PC-3 (cell line): ENCODE data around the gene SOCS4. TPM values are rescaled to one million over a fixed set of nuclear protein-coding genes. Genes with fewer than 3 reads are reported as not detected.
"Not testable (repeated sequence)": the region's sequence is repeated elsewhere in the genome, so short reads cannot be mapped to it uniquely, and the experiment has no call there.

Experiments
- ATAC-seq: fragments of 200-7000 bp; cut with Tn5 transposase; 2 replicates; pipeline ENCODE4 v1.9.1; 2020; ENCODE audit warnings: mild to moderate bottlenecking, moderate library complexity
- BruUV-seq: library from RNA; stranded (reverse); fragments of 400-500 nt; replicated peaks from 2 replicates; lab custom pipeline; 2021; lab: Mats Ljungman, UMichigan
- CTCF ChIA-PET: fragments of 300-600 bp; sonication (Branson Sonifier 250); formaldehyde crosslinking; loops from one replicate; lab custom pipeline; 2022; ENCODE audit warnings: antibody characterized with exemption; lab: Charles Lee
- POLR2A ChIA-PET: fragments of 300-600 bp; sonication (Branson Sonifier 250); formaldehyde crosslinking; loops from one replicate; lab custom pipeline; 2022; ENCODE audit warnings: antibody characterized with exemption; ENCODE audit not compliant: unreplicated experiment; lab: Charles Lee
- DNase-seq: peaks from one replicate; pipeline ENCODE4 v3.0.0-alpha.2; 2015
- H2AFZ ChIP-seq: fragments of 300-600 bp; sonication (generic); 2 replicates; pipeline ENCODE4 v1.6.0; 2016; ENCODE audit warnings: antibody characterized with exemption, low read length
- H3F3A ChIP-seq: fragments of 300-600 bp; sonication (generic); one replicate; pipeline ENCODE4 v1.6.0; 2017; ENCODE audit warnings: antibody characterized with exemption, low read length, control low read depth, mild to moderate bottlenecking; ENCODE audit not compliant: unreplicated experiment
- H3K27ac ChIP-seq: fragments of 300-600 bp; sonication (generic); 2 replicates; pipeline ENCODE4 v1.5.1; 2016; ENCODE audit warnings: mild to moderate bottlenecking, low read length
- H3K27me3 ChIP-seq: fragments of 300-600 bp; sonication (generic); 2 replicates; pipeline ENCODE4 v1.6.1; 2016; ENCODE audit warnings: low read length, mixed read lengths
- H3K36me3 ChIP-seq: fragments of 300-600 bp; sonication (generic); 2 replicates; pipeline ENCODE4 v1.6.1; 2016; ENCODE audit warnings: low read depth, mixed run types, low read length, mixed read lengths
- H3K4me1 ChIP-seq: fragments of 300-600 bp; sonication (generic); 2 replicates; pipeline ENCODE4 v1.5.1; 2016; ENCODE audit warnings: low read length; ENCODE audit not compliant: insufficient read depth
- H3K4me2 ChIP-seq: fragments of 300-600 bp; sonication (generic); 2 replicates; pipeline ENCODE4 v1.6.0; 2016; ENCODE audit warnings: low read length
- H3K4me3 ChIP-seq: fragments of 300-600 bp; sonication (generic); 2 replicates; pipeline ENCODE4 v1.5.1; 2016; ENCODE audit warnings: mild to moderate bottlenecking, low read length, mixed read lengths
- H3K79me2 ChIP-seq: fragments of 300-600 bp; sonication (generic); 2 replicates; pipeline ENCODE4 v1.6.1; 2017; ENCODE audit warnings: low read length, mixed read lengths
- H3K9ac ChIP-seq: fragments of 300-600 bp; sonication (generic); 2 replicates; pipeline ENCODE4 v1.6.0; 2016; ENCODE audit warnings: mild to moderate bottlenecking, low read length
- H3K9me2 ChIP-seq: fragments of 300-600 bp; sonication (generic); replicated peaks from 2 replicates; pipeline ENCODE4 v1.6.1; 2016; ENCODE audit warnings: mixed run types, low read length, mixed read lengths
- H3K9me3 ChIP-seq: fragments of 300-600 bp; sonication (generic); 2 replicates; pipeline ENCODE4 v1.6.1; 2016; ENCODE audit warnings: low read length, mixed read lengths
- H4K20me1 ChIP-seq: fragments of 300-600 bp; sonication (generic); 2 replicates; pipeline ENCODE4 v1.6.1; 2016; ENCODE audit warnings: low read length, mixed read lengths
- EZH2 ChIP-seq: fragments of 300-600 bp; sonication (generic); IDR thresholded peaks from one replicate; pipeline ENCODE4 v1.6.1; 2017; ENCODE audit warnings: antibody characterized with exemption, mild to moderate bottlenecking, low read length; ENCODE audit not compliant: unreplicated experiment
- EZH2phosphoT487 ChIP-seq: fragments of 300-600 bp; sonication (generic); IDR thresholded peaks from 2 replicates; pipeline ENCODE4 v1.6.1; 2018; ENCODE audit warnings: mild to moderate bottlenecking, antibody characterized with exemption, low read length, borderline replicate concordance
- intact Hi-C: fragments of 100-400 bp; cut with micrococcal nuclease; formaldehyde crosslinking; loops from 2 replicates; pipeline ENCODE4 v1.9.0; 2023
- total RNA-seq: library from RNA; depleted of rRNA; stranded (reverse); fragments of >200 nt; gene quantifications from 2 replicates; pipeline ENCODE4 v1.2.3, GENCODE V29; 2014
- TF ChIP-seq, protein P1 (sequence below): fragments of 300-600 bp; sonication (generic); conservative IDR thresholded peaks from 2 replicates; pipeline ENCODE4 v1.5.1; 2017; ENCODE audit warnings: antibody characterized with exemption, low read depth, mild to moderate bottlenecking, low read length

The SOCS4 gene
- total RNA-seq, 1 experiment from 2014 or later = 22.5 TPM

DNA sequence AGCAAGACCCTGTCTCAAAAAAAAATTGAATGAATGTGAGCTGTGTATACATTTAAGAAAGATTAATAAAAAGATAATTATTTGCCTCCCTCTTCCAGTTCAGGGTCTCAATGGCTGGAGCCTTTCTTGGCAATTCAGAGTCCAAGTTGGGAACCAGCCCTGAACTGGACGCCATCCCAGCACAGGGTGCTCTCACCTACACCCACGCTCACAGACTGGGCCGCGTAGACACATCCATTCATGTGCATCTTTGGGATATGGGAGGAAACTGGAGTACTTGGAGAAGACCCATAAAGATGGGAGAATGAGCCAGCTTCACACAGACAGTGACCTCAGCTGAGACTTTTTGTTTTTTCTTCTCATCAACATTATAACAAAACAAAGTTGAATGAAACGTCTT, 30.9 kb downstream of the SOCS4 start:
- no TSS peak for BruUV-seq
- H3K36me3 ChIP-seq = peaks cover 65% of the 10 kb centered on the region

DNA sequence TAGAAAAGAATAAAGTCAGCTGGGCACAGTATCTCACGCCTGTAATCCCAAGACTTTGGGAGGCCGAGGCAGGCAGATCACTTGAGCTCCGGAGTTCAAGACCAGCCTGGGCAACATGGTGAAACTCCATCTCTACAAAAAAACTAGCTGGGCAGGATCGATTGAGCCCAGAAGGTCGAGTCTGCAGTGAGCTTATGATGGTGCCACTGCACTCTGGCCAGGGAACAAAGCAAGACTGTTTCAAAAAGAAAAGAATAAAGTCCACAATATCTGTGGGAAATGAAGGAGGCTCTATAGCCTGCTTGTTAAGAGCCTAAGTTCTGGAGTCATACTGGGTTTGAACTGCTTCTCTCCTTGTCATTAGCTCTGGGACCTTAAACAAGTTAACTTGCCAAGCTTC, 32.3 kb downstream of the SOCS4 start:
- H3K27ac ChIP-seq = no peak overlapping the region
- peaks cover 70% of the 10 kb centered on the region for H3K36me3 ChIP-seq
- intact Hi-C loops = no loop called here
- CTCF ChIA-PET = interaction anchor here (0.6 to 1.3 kb wide), 2 partner anchors 8 to 67 kb away, joined by 5 to 10 read pairs; partner anchors contain the start of gene MAPK1IP1L
- no peaks in the 10 kb centered on the region for H3K9me2 ChIP-seq
- BruUV-seq = no TSS peak
- H3K4me2 ChIP-seq = no peak overlapping the region
- POLR2A ChIA-PET = no interaction called here
- H2AFZ ChIP-seq = no peak overlapping the region
- no peaks in the 10 kb centered on the region for H3K9me3 ChIP-seq
- ATAC-seq (no peak), DNase-seq (no peak)
- H3K27me3 ChIP-seq = no peaks in the 10 kb centered on the region
- H4K20me1 ChIP-seq = peaks cover 66% of the 10 kb centered on the region
- peaks cover 80% of the 10 kb centered on the region for H3K79me2 ChIP-seq
- H3F3A ChIP-seq = no peaks in the 10 kb centered on the region
- H3K4me3 ChIP-seq = no peak overlapping the region
- no peaks in the 10 kb centered on the region for H3K4me1 ChIP-seq
- no peak overlapping the region for H3K9ac ChIP-seq
- TF ChIP-seq EZH2phosphoT487 (no peak), EZH2 (no peak)
- TF ChIP-seq, protein P1, sequence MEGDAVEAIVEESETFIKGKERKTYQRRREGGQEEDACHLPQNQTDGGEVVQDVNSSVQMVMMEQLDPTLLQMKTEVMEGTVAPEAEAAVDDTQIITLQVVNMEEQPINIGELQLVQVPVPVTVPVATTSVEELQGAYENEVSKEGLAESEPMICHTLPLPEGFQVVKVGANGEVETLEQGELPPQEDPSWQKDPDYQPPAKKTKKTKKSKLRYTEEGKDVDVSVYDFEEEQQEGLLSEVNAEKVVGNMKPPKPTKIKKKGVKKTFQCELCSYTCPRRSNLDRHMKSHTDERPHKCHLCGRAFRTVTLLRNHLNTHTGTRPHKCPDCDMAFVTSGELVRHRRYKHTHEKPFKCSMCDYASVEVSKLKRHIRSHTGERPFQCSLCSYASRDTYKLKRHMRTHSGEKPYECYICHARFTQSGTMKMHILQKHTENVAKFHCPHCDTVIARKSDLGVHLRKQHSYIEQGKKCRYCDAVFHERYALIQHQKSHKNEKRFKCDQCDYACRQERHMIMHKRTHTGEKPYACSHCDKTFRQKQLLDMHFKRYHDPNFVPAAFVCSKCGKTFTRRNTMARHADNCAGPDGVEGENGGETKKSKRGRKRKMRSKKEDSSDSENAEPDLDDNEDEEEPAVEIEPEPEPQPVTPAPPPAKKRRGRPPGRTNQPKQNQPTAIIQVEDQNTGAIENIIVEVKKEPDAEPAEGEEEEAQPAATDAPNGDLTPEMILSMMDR = no peak

More for the DNA sequence above, 30.9 kb downstream of the SOCS4 start:
- ChIA-PET CTCF (no interaction called here), POLR2A (no interaction called here)
- Histone ChIP-seq H3K4me3 (no peak overlapping the region), H3K79me2 (peaks cover 95% of the 10 kb centered on the region), H3K4me1 (peaks cover 10% of the 10 kb centered on the region), H3K9ac (no peak overlapping the region), H3F3A (no peaks in the 10 kb centered on the region), H3K4me2 (no peak overlapping the region), H2AFZ (no peak overlapping the region), H4K20me1 (peaks cover 78% of the 10 kb centered on the region), H3K27ac (no peak overlapping the region), H3K27me3 (no peaks in the 10 kb centered on the region), H3K9me3 (no peaks in the 10 kb centered on the region), H3K9me2 (no peaks in the 10 kb centered on the region)
- intact Hi-C loops = no loop called here
- TF ChIP-seq EZH2 (no peak), EZH2phosphoT487 (no peak)
- TF ChIP-seq, protein P1 = no peak
- DNase-seq (no peak), ATAC-seq (no peak)

DNA sequence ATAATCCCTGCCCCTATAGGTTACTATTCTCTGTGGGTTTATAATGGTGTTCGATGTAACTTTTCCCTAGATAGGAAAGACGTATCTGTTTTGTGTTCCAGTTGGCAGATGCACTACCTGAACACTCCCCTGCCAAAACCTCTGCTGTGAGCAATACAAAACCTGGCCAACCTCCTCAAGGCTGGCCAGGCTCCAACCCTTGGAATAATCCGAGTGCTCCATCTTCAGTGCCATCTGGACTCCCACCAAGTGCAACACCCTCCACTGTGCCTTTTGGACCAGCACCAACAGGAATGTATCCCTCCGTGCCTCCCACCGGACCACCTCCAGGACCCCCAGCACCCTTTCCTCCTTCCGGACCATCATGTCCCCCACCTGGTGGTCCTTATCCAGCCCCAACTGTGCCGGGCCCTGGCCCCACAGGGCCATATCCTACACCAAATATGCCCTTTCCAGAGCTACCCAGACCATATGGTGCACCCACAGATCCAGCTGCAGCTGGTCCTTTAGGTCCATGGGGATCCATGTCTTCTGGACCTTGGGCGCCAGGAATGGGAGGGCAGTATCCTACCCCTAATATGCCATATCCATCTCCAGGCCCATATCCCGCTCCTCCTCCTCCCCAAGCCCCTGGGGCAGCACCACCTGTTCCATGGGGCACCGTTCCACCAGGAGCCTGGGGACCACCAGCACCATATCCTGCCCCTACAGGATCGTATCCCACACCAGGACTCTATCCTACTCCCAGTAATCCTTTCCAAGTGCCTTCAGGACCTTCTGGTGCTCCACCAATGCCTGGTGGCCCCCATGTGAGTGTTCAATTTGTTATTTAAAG, 35.7 kb downstream of the SOCS4 start:
- Histone ChIP-seq H4K20me1 (peaks cover 37% of the 10 kb centered on the region), H3K4me3 (no peak overlapping the region), H3K9ac (no peak overlapping the region), H2AFZ (no peak overlapping the region), H3K79me2 (peaks cover 46% of the 10 kb centered on the region), H3K4me2 (no peak overlapping the region), H3K4me1 (no peaks in the 10 kb centered on the region), H3K27me3 (no peaks in the 10 kb centered on the region), H3K36me3 (peaks cover 79% of the 10 kb centered on the region), H3F3A (no peaks in the 10 kb centered on the region), H3K9me2 (no peaks in the 10 kb centered on the region), H3K9me3 (no peaks in the 10 kb centered on the region), H3K27ac (no peak overlapping the region)
- ChIA-PET CTCF (no interaction called here), POLR2A (interaction anchor here (0.6 kb wide), 1 partner anchor 11 kb away, joined by 3 read pairs; the partner anchor contains the start of gene MAPK1IP1L)
- TF ChIP-seq EZH2phosphoT487 = no peak
- TF ChIP-seq, protein P1 = no peak
- TF ChIP-seq EZH2 = no peak
- TSS peak; percentile 16 for BruUV-seq
- no peak for DNase-seq
- no peak for ATAC-seq
- intact Hi-C loops = no loop called here

DNA sequence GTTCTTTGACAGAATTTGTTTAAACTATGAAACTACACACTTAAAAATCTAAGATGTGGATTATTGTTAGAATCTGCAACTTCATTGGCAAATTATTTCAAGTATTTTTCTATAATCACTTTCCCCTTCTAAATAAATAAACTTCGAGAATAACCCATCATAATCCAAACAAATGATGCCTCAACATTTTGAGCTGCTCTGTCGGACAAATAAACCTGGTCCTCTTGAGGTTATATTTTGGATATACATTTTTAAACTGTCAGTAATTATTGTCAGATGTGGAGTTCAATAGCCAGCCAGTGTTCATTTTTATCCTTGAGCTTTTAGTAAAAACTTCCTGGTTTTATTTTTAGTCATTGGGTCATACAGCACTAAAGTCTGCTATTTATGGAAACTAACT, 37.9 kb downstream of the SOCS4 start:
- H3K4me2 ChIP-seq, H3K9ac ChIP-seq, H3K27me3 ChIP-seq, ATAC-seq, H2AFZ ChIP-seq, DNase-seq, H3K4me3 ChIP-seq, intact Hi-C loops, CTCF ChIA-PET, H3K27ac ChIP-seq, H3K9me3 ChIP-seq, H3K4me1 ChIP-seq, H3K9me2 ChIP-seq, POLR2A ChIA-PET: not testable (repeated sequence)
- TSS peak; percentile 7 for BruUV-seq
- H3F3A ChIP-seq = peaks cover 12% of the 10 kb centered on the region
- H3K36me3 ChIP-seq = peaks cover 64% of the 10 kb centered on the region
- peaks cover 21% of the 10 kb centered on the region for H4K20me1 ChIP-seq
- peaks cover 25% of the 10 kb centered on the region for H3K79me2 ChIP-seq
